Erythroblast (primary cell): ENCODE results near the gene DDOST.

Experiments used
- DNase-seq, 2 experiments: peaks; one replicate each; lab custom pipeline; 2025; lab: John Stamatoyannopoulos, UW
- GATA1 ChIP-seq: IDR thresholded peaks from 2 replicates; pipeline ENCODE4 v1.6.1; 2011; ENCODE audit warnings: low read depth, mild to moderate bottlenecking, control low read depth, low read length, moderate library complexity
- POLR2A ChIP-seq: IDR thresholded peaks from 2 replicates; pipeline ENCODE4 v1.6.1; 2011; ENCODE audit warnings: mild to moderate bottlenecking, low read length

DDOST gene

GRCh38 chr1:20661207-20662109, at the start of gene DDOST:
TSS of gene DDOST (minus strand) at chr1:20661369. CDS start at chr1:20661350, 19 bp downstream.
- no peak for TF ChIP-seq GATA1
- TF ChIP-seq POLR2A, result peak; percentile 74
- DNase-seq, result peak; percentile 96 to 97

GRCh38 chr1:20710469-20711284, 49.5 kb upstream of the DDOST start:
- no peak for TF ChIP-seq GATA1
- no peak for TF ChIP-seq POLR2A

DNA sequence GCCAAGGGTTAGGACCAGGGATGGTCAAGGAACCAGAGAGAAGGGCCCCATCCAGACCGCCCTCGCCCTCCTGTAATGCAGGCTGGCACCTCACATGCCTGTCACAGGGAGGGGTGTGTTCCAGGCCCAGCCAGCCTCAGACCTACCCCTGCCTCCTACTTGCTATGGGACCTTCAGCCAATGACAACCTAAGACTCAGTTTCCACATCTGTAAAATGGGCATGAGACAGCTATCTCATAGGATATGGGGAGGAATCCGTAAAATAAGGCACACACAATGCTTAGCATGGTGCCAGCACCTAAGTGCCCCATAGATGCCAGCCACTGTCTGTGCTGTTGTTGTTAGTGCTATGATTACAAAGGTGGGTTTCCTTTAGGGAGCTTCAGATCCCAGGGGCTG, 48.7 kb upstream of the DDOST start:
- DNase-seq, result no peak
- TF ChIP-seq GATA1 (no peak), POLR2A (no peak)

More at GRCh38 chr1:20710469-20711284, 49.5 kb upstream of the DDOST start:
- no peak for DNase-seq

GRCh38 chr1:20708891-20709290, 47.7 kb upstream of the DDOST start:
- TF ChIP-seq GATA1 (no peak), POLR2A (no peak)

GRCh38 chr1:20708057-20708456, 46.9 kb upstream of the DDOST start:
- DNase-seq, result no peak
- no peak for TF ChIP-seq POLR2A
- TF ChIP-seq GATA1, result no peak

More at GRCh38 chr1:20708891-20709290, 47.7 kb upstream of the DDOST start:
- DNase-seq, result no peak

DNA sequence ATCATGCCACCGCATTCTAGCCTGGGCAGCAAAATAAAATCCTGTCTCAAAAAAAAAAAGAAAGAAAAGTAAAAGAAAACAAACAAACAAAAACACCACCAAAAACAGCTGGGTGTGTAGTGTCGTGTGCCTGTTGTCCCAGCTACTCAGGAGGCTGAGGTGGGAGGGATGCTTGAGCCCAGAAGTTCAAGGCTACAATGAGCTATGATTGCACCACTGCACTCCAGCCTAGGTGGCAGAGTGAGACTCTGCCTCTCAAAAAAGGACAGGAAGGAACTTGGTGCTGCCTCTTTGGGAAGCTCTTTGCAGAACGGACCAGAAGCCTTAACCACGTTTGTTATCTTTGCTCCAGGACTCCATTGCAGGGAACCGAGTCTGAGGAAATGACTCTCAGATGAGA, 45.7 kb upstream of the DDOST start:
- TF ChIP-seq POLR2A (no peak), GATA1 (no peak)
- no peak for DNase-seq

- TF ChIP-seq POLR2A (no peak), GATA1 (no peak)
- no peak for DNase-seq
These were observed 44.1 kb upstream of the DDOST start for GRCh38 chr1:20705203-20705755.

- no peak for TF ChIP-seq GATA1
- no peak for TF ChIP-seq POLR2A
- DNase-seq, result no peak
These were observed 43.4 kb upstream of the DDOST start for GRCh38 chr1:20704390-20705202.

DNA sequence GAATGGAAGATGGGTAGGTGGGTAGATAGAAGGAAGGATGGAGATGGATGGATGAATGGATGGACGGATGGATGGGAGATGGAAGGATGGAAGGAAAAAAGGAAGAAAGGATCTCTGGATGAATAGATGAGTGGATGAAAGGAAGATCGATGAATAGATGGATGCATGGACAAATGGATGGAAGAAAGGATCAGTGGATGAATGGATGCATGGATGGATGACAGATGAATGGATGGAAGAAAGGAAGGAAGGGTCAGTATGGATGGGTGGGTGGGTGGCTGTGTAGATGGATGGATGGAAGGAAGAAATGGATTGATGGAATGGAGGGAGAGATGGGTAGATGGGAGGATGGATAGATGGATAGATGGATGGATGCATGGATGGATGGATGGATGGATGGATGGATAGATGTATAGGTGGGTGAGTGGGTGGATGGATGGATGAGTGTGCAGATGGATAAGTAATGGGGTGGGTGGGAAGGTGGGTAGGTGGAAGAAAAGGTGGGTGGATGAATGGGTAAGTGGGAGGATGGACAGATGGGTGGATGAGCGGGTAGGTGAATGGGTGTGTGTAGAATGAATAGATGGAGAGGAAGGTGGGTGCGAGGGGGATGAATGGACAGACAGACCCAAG, 42.1 kb upstream of the DDOST start:
- DNase-seq, result no peak
- TF ChIP-seq POLR2A (no peak), GATA1 (no peak)

DNA sequence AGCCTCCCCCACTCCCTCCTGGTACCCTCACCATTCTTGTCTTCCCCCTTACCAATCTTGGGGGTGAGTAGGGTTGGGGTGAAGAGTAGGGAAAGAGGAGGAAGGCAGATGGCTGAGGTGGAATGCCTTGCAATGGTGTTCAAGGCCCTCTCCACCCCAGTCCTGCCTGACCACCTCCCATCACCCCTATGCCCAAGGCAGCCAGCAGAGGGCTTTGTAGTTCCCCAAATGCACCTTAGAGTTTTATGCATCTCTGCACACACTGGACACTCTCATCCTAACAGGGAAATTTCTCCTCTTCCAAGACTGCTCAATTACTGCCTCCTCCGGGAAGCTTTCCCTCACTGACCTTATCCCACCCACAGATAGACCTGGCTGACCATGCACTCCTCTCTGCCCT, 41.2 kb upstream of the DDOST start:
- no peak for TF ChIP-seq GATA1
- TF ChIP-seq POLR2A, result no peak
- peak in 1 of 2 experiments; percentile 11 for DNase-seq

- TF ChIP-seq POLR2A (no peak), GATA1 (no peak)
- no peak for DNase-seq
These were observed 40.7 kb upstream of the DDOST start for GRCh38 chr1:20701847-20702246.

GRCh38 chr1:20701446-20701845, 40.3 kb upstream of the DDOST start:
- no peak for DNase-seq
- TF ChIP-seq GATA1 (no peak), POLR2A (no peak)
